Activated naive CD8-positive, alpha-beta T cell treated with anti-CD3 and anti-CD28 coated beads, Interleukin-2, amount 10 ng/mL, durations not matched to agents 7 days and 5 days (primary cell): ENCODE data around the gene KDM7A. TPM values are rescaled to one million over a fixed set of nuclear protein-coding genes. Genes with fewer than 3 reads are reported as not detected.
"Not testable (repeated sequence)": the region's sequence is repeated elsewhere in the genome, so short reads cannot be mapped to it uniquely, and the experiment has no call there.

Experiments used
- ATAC-seq: fragments of 150-1000 bp; cut with Tn5 transposase; one replicate; pipeline ENCODE4 v1.10.0; 2021; ENCODE audit warnings: low read depth, moderate library complexity
- POLR2A ChIA-PET: fragments of 350-600 bp; sonication (Branson Sonifier 250); formaldehyde crosslinking; loops from one replicate; lab custom pipeline; 2021; ENCODE audit warnings: antibody characterized with exemption; lab: Charles Lee
- DNase-seq: peaks from one replicate; pipeline ENCODE4 v3.0.0; 2021
- H3K27ac Mint-ChIP-seq: one replicate; pipeline ENCODE4 v1.8.0; 2022; ENCODE audit warnings: mild to moderate bottlenecking, mixed read lengths
- H3K27me3 Mint-ChIP-seq: one replicate; pipeline ENCODE4 v1.8.0; 2022; ENCODE audit warnings: mild to moderate bottlenecking, moderate library complexity, mixed read lengths
- H3K36me3 Mint-ChIP-seq: one replicate; pipeline ENCODE4 v1.8.0; 2021; ENCODE audit warnings: mild to moderate bottlenecking, mixed read lengths
- H3K4me1 Mint-ChIP-seq: one replicate; pipeline ENCODE4 v1.8.0; 2021; ENCODE audit warnings: mixed read lengths
- H3K4me3 Mint-ChIP-seq: one replicate; pipeline ENCODE4 v1.8.0; 2022; ENCODE audit warnings: mild to moderate bottlenecking, moderate library complexity, mixed read lengths
- H3K9me3 Mint-ChIP-seq: one replicate; pipeline ENCODE4 v1.8.0; 2021; ENCODE audit warnings: mixed read lengths
- total RNA-seq, 2 experiments: library from RNA; stranded (reverse); gene quantifications; one replicate each; pipeline ENCODE4 v1.2.3, GENCODE V29; 2021

KDM7A gene
- total RNA-seq, 2 experiments from 2014 or later: 20.5 to 21.2 TPM

- DNase-seq: no peak
- Mint-ChIP-seq H3K36me3 (peaks cover 4% of the 10 kb centered on the region), H3K4me1 (peaks cover 34% of the 10 kb centered on the region), H3K9me3 (peaks cover 8% of the 10 kb centered on the region), H3K27ac (peak overlapping the region; percentile 31), H3K4me3 (no peak overlapping the region), H3K27me3 (peaks cover 3% of the 10 kb centered on the region)
- ATAC-seq: peak; percentile 11
- POLR2A ChIA-PET: interaction anchor here (2.0 kb wide), 1 partner anchor 35 kb away, joined by 7 read pairs; the partner anchor contains the start of gene KDM7A
These were observed 35.5 kb upstream of the KDM7A start for GRCh38 chr7:140212100-140212881.

GRCh38 chr7:140211698-140212097, 34.9 kb upstream of the KDM7A start:
- peaks cover 4% of the 10 kb centered on the region for H3K36me3 Mint-ChIP-seq
- no peak for DNase-seq
- H3K4me3 Mint-ChIP-seq: no peak overlapping the region
- no peak overlapping the region for H3K27ac Mint-ChIP-seq
- H3K4me1 Mint-ChIP-seq: peaks cover 37% of the 10 kb centered on the region
- POLR2A ChIA-PET: interaction anchor here (0.6 to 2.0 kb wide), 2 partner anchors 34 to 63 kb away, joined by 3 to 7 read pairs; partner anchors contain the start of gene KDM7A
- ATAC-seq: no peak
- H3K9me3 Mint-ChIP-seq: peaks cover 8% of the 10 kb centered on the region
- H3K27me3 Mint-ChIP-seq: peaks cover 4% of the 10 kb centered on the region

GRCh38 chr7:140209866-140210609, 33.3 kb upstream of the KDM7A start:
- H3K4me3 Mint-ChIP-seq: peak overlapping the region; percentile 51
- peak; percentile 85 for ATAC-seq
- peak overlapping the region; percentile 79 for H3K27ac Mint-ChIP-seq
- peaks cover 4% of the 10 kb centered on the region for H3K27me3 Mint-ChIP-seq
- peaks cover 29% of the 10 kb centered on the region for H3K4me1 Mint-ChIP-seq
- H3K36me3 Mint-ChIP-seq: peaks cover 2% of the 10 kb centered on the region
- DNase-seq: peak; percentile 44
- POLR2A ChIA-PET: no interaction called here
- H3K9me3 Mint-ChIP-seq: peaks cover 6% of the 10 kb centered on the region

- DNase-seq (no peak), ATAC-seq (no peak)
- Mint-ChIP-seq H3K27me3 (peaks cover 11% of the 10 kb centered on the region), H3K9me3 (peaks cover 11% of the 10 kb centered on the region), H3K36me3 (no peaks in the 10 kb centered on the region), H3K4me3 (no peak overlapping the region), H3K4me1 (peaks cover 17% of the 10 kb centered on the region), H3K27ac (no peak overlapping the region)
- POLR2A ChIA-PET: interaction anchor here (1.2 kb wide), 1 partner anchor 46 kb away, joined by 3 read pairs; no protein-coding TSS in a partner anchor
These were observed 30.0 kb upstream of the KDM7A start for GRCh38 chr7:140206616-140207389.

GRCh38 chr7:140205600-140205999, 28.8 kb upstream of the KDM7A start:
- POLR2A ChIA-PET: interaction anchor here (1.2 kb wide), 1 partner anchor 47 kb away, joined by 3 read pairs; no protein-coding TSS in a partner anchor
- Mint-ChIP-seq H3K27ac (no peak overlapping the region), H3K27me3 (peaks cover 12% of the 10 kb centered on the region), H3K4me1 (peaks cover 14% of the 10 kb centered on the region), H3K36me3 (no peaks in the 10 kb centered on the region), H3K9me3 (peaks cover 11% of the 10 kb centered on the region), H3K4me3 (no peak overlapping the region)
- no peak for ATAC-seq
- DNase-seq: no peak

GRCh38 chr7:140203556-140203955, 26.8 kb upstream of the KDM7A start:
- no peak for ATAC-seq
- no peak overlapping the region for H3K4me3 Mint-ChIP-seq
- H3K9me3 Mint-ChIP-seq: peaks cover 11% of the 10 kb centered on the region
- no peak overlapping the region for H3K27ac Mint-ChIP-seq
- DNase-seq: no peak
- POLR2A ChIA-PET: interaction anchor here (0.6 kb wide), 1 partner anchor 17 kb away, joined by 3 read pairs; no protein-coding TSS in a partner anchor
- H3K4me1 Mint-ChIP-seq: peaks cover 4% of the 10 kb centered on the region
- H3K27me3 Mint-ChIP-seq: peaks cover 13% of the 10 kb centered on the region
- H3K36me3 Mint-ChIP-seq: no peaks in the 10 kb centered on the region

- DNase-seq, ATAC-seq, POLR2A ChIA-PET, H3K4me1 Mint-ChIP-seq, H3K4me3 Mint-ChIP-seq, H3K36me3 Mint-ChIP-seq, H3K27ac Mint-ChIP-seq: not testable (repeated sequence)
- Mint-ChIP-seq H3K9me3 (peaks cover 11% of the 10 kb centered on the region), H3K27me3 (peaks cover 13% of the 10 kb centered on the region)
These were observed 26.2 kb upstream of the KDM7A start for GRCh38 chr7:140202942-140203341.

GRCh38 chr7:140201393-140201792, 24.6 kb upstream of the KDM7A start:
- Mint-ChIP-seq H3K36me3 (no peaks in the 10 kb centered on the region), H3K4me3 (no peak overlapping the region), H3K27ac (no peak overlapping the region), H3K4me1 (no peaks in the 10 kb centered on the region), H3K9me3 (peaks cover 11% of the 10 kb centered on the region), H3K27me3 (peaks cover 11% of the 10 kb centered on the region)
- ATAC-seq (no peak), DNase-seq (no peak)
- POLR2A ChIA-PET: no interaction called here

- no peak overlapping the region for H3K27ac Mint-ChIP-seq
- POLR2A ChIA-PET: no interaction called here
These were observed 23.5 kb upstream of the KDM7A start for GRCh38 chr7:140200061-140200989.

GRCh38 chr7:140197938-140198337, 21.2 kb upstream of the KDM7A start:
- no peak overlapping the region for H3K4me3 Mint-ChIP-seq
- H3K4me1 Mint-ChIP-seq: peaks cover 3% of the 10 kb centered on the region
- no peak overlapping the region for H3K27ac Mint-ChIP-seq
- DNase-seq: no peak
- no peak for ATAC-seq
- peaks cover 3% of the 10 kb centered on the region for H3K9me3 Mint-ChIP-seq
- H3K27me3 Mint-ChIP-seq: peaks cover 8% of the 10 kb centered on the region
- H3K36me3 Mint-ChIP-seq: peaks cover 1% of the 10 kb centered on the region
- POLR2A ChIA-PET: no interaction called here

More at GRCh38 chr7:140200061-140200989, 23.5 kb upstream of the KDM7A start:
- H3K27me3 Mint-ChIP-seq: peaks cover 11% of the 10 kb centered on the region
- H3K9me3 Mint-ChIP-seq: peaks cover 11% of the 10 kb centered on the region
- ATAC-seq (no peak), DNase-seq (no peak)
- H3K36me3 Mint-ChIP-seq: peaks cover 1% of the 10 kb centered on the region
- H3K4me1 Mint-ChIP-seq: peaks cover 3% of the 10 kb centered on the region
- no peak overlapping the region for H3K4me3 Mint-ChIP-seq

GRCh38 chr7:140197218-140197890, 20.6 kb upstream of the KDM7A start:
- DNase-seq: no peak
- Mint-ChIP-seq H3K9me3 (no peaks in the 10 kb centered on the region), H3K36me3 (peaks cover 1% of the 10 kb centered on the region), H3K4me1 (peaks cover 3% of the 10 kb centered on the region), H3K4me3 (no peak overlapping the region), H3K27ac (no peak overlapping the region), H3K27me3 (peaks cover 8% of the 10 kb centered on the region)
- ATAC-seq: no peak
- POLR2A ChIA-PET: no interaction called here
